Ammon's horn (tissue), 1 donor: ENCODE data around the gene CACNB1.
"Not testable (repeated sequence)": the region's sequence is repeated elsewhere in the genome, so short reads cannot be mapped to it uniquely, and the experiment has no call there.

Experiments
- DNase-seq: peaks from one replicate; pipeline ENCODE4 v3.0.0-alpha.2; 2016; ENCODE audit warnings: low spot score

Gene CACNB1

GRCh38 chr17:39174920-39175694 is 22.4 kb downstream of the CACNB1 start:
- DNase-seq, result peak; percentile 83

- DNase-seq, result no peak
Measured at GRCh38 chr17:39173526-39174274, 23.8 kb downstream of the CACNB1 start.

GRCh38 chr17:39173080-39173479 is 24.4 kb downstream of the CACNB1 start:
- no peak for DNase-seq

GRCh38 chr17:39171933-39172332 is 25.5 kb downstream of the CACNB1 start:
- DNase-seq, result no peak

- no peak for DNase-seq
Measured at GRCh38 chr17:39170558-39170957, 26.9 kb downstream of the CACNB1 start.

- DNase-seq, result no peak
Measured at GRCh38 chr17:39170109-39170508, 27.4 kb downstream of the CACNB1 start.

GRCh38 chr17:39169518-39169917 is 28.0 kb downstream of the CACNB1 start:
- DNase-seq, result no peak

- no peak for DNase-seq
Measured at GRCh38 chr17:39169101-39169500, 28.4 kb downstream of the CACNB1 start.

GRCh38 chr17:39168503-39168902 is 29.0 kb downstream of the CACNB1 start:
- DNase-seq, result not testable (repeated sequence)

- peak; percentile 84 for DNase-seq
Measured at GRCh38 chr17:39167476-39167875, 30.0 kb downstream of the CACNB1 start.

- no peak for DNase-seq
Measured at GRCh38 chr17:39166437-39167335, 30.8 kb downstream of the CACNB1 start.

GRCh38 chr17:39165841-39166349 is 31.6 kb downstream of the CACNB1 start, which contains the start of gene ARL5C:
ARL5C (minus strand) TSS chr17:39166161; CDS start chr17:39165760, 401 bp downstream.
- no peak for DNase-seq

- DNase-seq, result no peak
Measured at GRCh38 chr17:39165178-39165840, 32.2 kb downstream of the CACNB1 start.

- peak; percentile 86 for DNase-seq
Measured at GRCh38 chr17:39164675-39165143, 32.8 kb downstream of the CACNB1 start.

GRCh38 chr17:39161962-39162361 is 35.5 kb downstream of the CACNB1 start:
- no peak for DNase-seq

- DNase-seq, result no peak
Measured at GRCh38 chr17:39158623-39159022, 38.8 kb downstream of the CACNB1 start.

GRCh38 chr17:39156491-39156890 is 41.0 kb downstream of the CACNB1 start:
- DNase-seq, result no peak

GRCh38 chr17:39155654-39156053 is 41.8 kb downstream of the CACNB1 start:
- DNase-seq, result no peak

GRCh38 chr17:39153599-39154051 is 43.8 kb downstream of the CACNB1 start:
- DNase-seq, result peak; percentile 95

- DNase-seq, result no peak
Measured at GRCh38 chr17:39151943-39152818, 45.3 kb downstream of the CACNB1 start.
